ENCODE measurements around the gene VWCE.
"Not testable (repeated sequence)": the region's sequence is repeated elsewhere in the genome, so short reads cannot be mapped to it uniquely, and the experiment has no call there.

Gene VWCE

GRCh38 chr11:61231585-61231984 lies 63.5 kb downstream of the VWCE start:
- not testable (repeated sequence) for H4K20me1 ChIP-seq (ENCODE audit: insufficient read depth, low read length); H3K4me1 ChIP-seq (ENCODE audit: low read length); H3K9ac ChIP-seq (ENCODE audit: low read length); H3K4me3 ChIP-seq (ENCODE audit: low read length); H2AFZ ChIP-seq (ENCODE audit: low read depth, low read length); H3K27ac ChIP-seq (ENCODE audit: low read length); H3K79me2 ChIP-seq (ENCODE audit: low read length); H3K27me3 ChIP-seq (ENCODE audit: low read depth, low read length); H3K4me2 ChIP-seq (ENCODE audit: low read length); H3K36me3 ChIP-seq (replicated peaks; ENCODE audit: low read depth, low read length); H3K9me3 ChIP-seq (ENCODE audit: insufficient read depth, low read length)

- not testable (repeated sequence) for H3K4me2 ChIP-seq (ENCODE audit: low read length); H3K9ac ChIP-seq (ENCODE audit: low read length); H3K4me1 ChIP-seq (ENCODE audit: low read length); H3K4me3 ChIP-seq (ENCODE audit: low read length); H3K36me3 ChIP-seq (replicated peaks; ENCODE audit: low read depth, low read length); H3K9me3 ChIP-seq (ENCODE audit: insufficient read depth, low read length); H4K20me1 ChIP-seq (ENCODE audit: insufficient read depth, low read length); H3K79me2 ChIP-seq (ENCODE audit: low read length); H3K27ac ChIP-seq (ENCODE audit: low read length); H3K27me3 ChIP-seq (ENCODE audit: low read depth, low read length); H2AFZ ChIP-seq (ENCODE audit: low read depth, low read length)
Observed at GRCh38 chr11:61231033-61231432, 64.1 kb downstream of the VWCE start.

- H3K27ac ChIP-seq (ENCODE audit: low read length); H3K9ac ChIP-seq (ENCODE audit: low read length); H3K27me3 ChIP-seq (ENCODE audit: low read depth, low read length); H3K79me2 ChIP-seq (ENCODE audit: low read length); H3K4me2 ChIP-seq (ENCODE audit: low read length); H4K20me1 ChIP-seq (ENCODE audit: insufficient read depth, low read length); H3K4me3 ChIP-seq (ENCODE audit: low read length); H3K9me3 ChIP-seq (ENCODE audit: insufficient read depth, low read length); H2AFZ ChIP-seq (ENCODE audit: low read depth, low read length); H3K36me3 ChIP-seq (replicated peaks; ENCODE audit: low read depth, low read length); H3K4me1 ChIP-seq (ENCODE audit: low read length): not testable (repeated sequence)
Observed at GRCh38 chr11:61229458-61229857, 65.7 kb downstream of the VWCE start.

- H3K9ac ChIP-seq (ENCODE audit: low read length); H3K36me3 ChIP-seq (replicated peaks; ENCODE audit: low read depth, low read length); H3K4me1 ChIP-seq (ENCODE audit: low read length); H2AFZ ChIP-seq (ENCODE audit: low read depth, low read length); H3K4me3 ChIP-seq (ENCODE audit: low read length); H3K9me3 ChIP-seq (ENCODE audit: insufficient read depth, low read length); H3K27me3 ChIP-seq (ENCODE audit: low read depth, low read length); H4K20me1 ChIP-seq (ENCODE audit: insufficient read depth, low read length); H3K4me2 ChIP-seq (ENCODE audit: low read length); H3K27ac ChIP-seq (ENCODE audit: low read length); H3K79me2 ChIP-seq (ENCODE audit: low read length): not testable (repeated sequence)
Observed at GRCh38 chr11:61226457-61227137, 68.5 kb downstream of the VWCE start.

GRCh38 chr11:61222692-61223091 lies 72.4 kb downstream of the VWCE start:
- H3K27ac ChIP-seq (ENCODE audit: low read length), result not testable (repeated sequence)

GRCh38 chr11:61222047-61222446 lies 73.1 kb downstream of the VWCE start, which contains the start of gene PGA4:
Gene PGA4, plus strand, starts transcription at chr11:61222347. Its CDS starts 54 bp downstream, at chr11:61222401.
- H2AFZ ChIP-seq (ENCODE audit: low read depth, low read length); H3K9me3 ChIP-seq (ENCODE audit: insufficient read depth, low read length); H4K20me1 ChIP-seq (ENCODE audit: insufficient read depth, low read length); H3K4me3 ChIP-seq (ENCODE audit: low read length); H3K27me3 ChIP-seq (ENCODE audit: low read depth, low read length); H3K36me3 ChIP-seq (replicated peaks; ENCODE audit: low read depth, low read length); H3K79me2 ChIP-seq (ENCODE audit: low read length); H3K4me1 ChIP-seq (ENCODE audit: low read length); H3K9ac ChIP-seq (ENCODE audit: low read length); H3K27ac ChIP-seq (ENCODE audit: low read length); H3K4me2 ChIP-seq (ENCODE audit: low read length): not testable (repeated sequence)

More at GRCh38 chr11:61222692-61223091, 72.4 kb downstream of the VWCE start:
- not testable (repeated sequence) for H3K4me1 ChIP-seq (ENCODE audit: low read length); H3K4me2 ChIP-seq (ENCODE audit: low read length); H2AFZ ChIP-seq (ENCODE audit: low read depth, low read length); H3K27me3 ChIP-seq (ENCODE audit: low read depth, low read length); H3K79me2 ChIP-seq (ENCODE audit: low read length); H4K20me1 ChIP-seq (ENCODE audit: insufficient read depth, low read length); H3K9me3 ChIP-seq (ENCODE audit: insufficient read depth, low read length); H3K36me3 ChIP-seq (replicated peaks; ENCODE audit: low read depth, low read length); H3K9ac ChIP-seq (ENCODE audit: low read length); H3K4me3 ChIP-seq (ENCODE audit: low read length)

- not testable (repeated sequence) for H3K79me2 ChIP-seq (ENCODE audit: low read length); H3K4me1 ChIP-seq (ENCODE audit: low read length); H3K27me3 ChIP-seq (ENCODE audit: low read depth, low read length); H3K9me3 ChIP-seq (ENCODE audit: insufficient read depth, low read length); H3K4me2 ChIP-seq (ENCODE audit: low read length); H2AFZ ChIP-seq (ENCODE audit: low read depth, low read length); H3K36me3 ChIP-seq (replicated peaks; ENCODE audit: low read depth, low read length); H3K4me3 ChIP-seq (ENCODE audit: low read length); H3K9ac ChIP-seq (ENCODE audit: low read length); H4K20me1 ChIP-seq (ENCODE audit: insufficient read depth, low read length); H3K27ac ChIP-seq (ENCODE audit: low read length)
Observed at GRCh38 chr11:61219016-61219415, 76.1 kb downstream of the VWCE start.

- H4K20me1 ChIP-seq (ENCODE audit: insufficient read depth, low read length); H3K27me3 ChIP-seq (ENCODE audit: low read depth, low read length); H2AFZ ChIP-seq (ENCODE audit: low read depth, low read length); H3K27ac ChIP-seq (ENCODE audit: low read length); H3K4me2 ChIP-seq (ENCODE audit: low read length); H3K9me3 ChIP-seq (ENCODE audit: insufficient read depth, low read length); H3K9ac ChIP-seq (ENCODE audit: low read length); H3K4me3 ChIP-seq (ENCODE audit: low read length); H3K79me2 ChIP-seq (ENCODE audit: low read length); H3K4me1 ChIP-seq (ENCODE audit: low read length); H3K36me3 ChIP-seq (replicated peaks; ENCODE audit: low read depth, low read length): not testable (repeated sequence)
Observed at GRCh38 chr11:61218306-61218705, 76.8 kb downstream of the VWCE start.

- H3K36me3 ChIP-seq (replicated peaks; ENCODE audit: low read depth, low read length); H4K20me1 ChIP-seq (ENCODE audit: insufficient read depth, low read length); H3K9ac ChIP-seq (ENCODE audit: low read length); H3K4me3 ChIP-seq (ENCODE audit: low read length); H3K9me3 ChIP-seq (ENCODE audit: insufficient read depth, low read length); H3K4me1 ChIP-seq (ENCODE audit: low read length); H3K27me3 ChIP-seq (ENCODE audit: low read depth, low read length); H3K4me2 ChIP-seq (ENCODE audit: low read length); H3K79me2 ChIP-seq (ENCODE audit: low read length); H2AFZ ChIP-seq (ENCODE audit: low read depth, low read length); H3K27ac ChIP-seq (ENCODE audit: low read length): not testable (repeated sequence)
Observed at GRCh38 chr11:61213711-61214324, 81.3 kb downstream of the VWCE start.

- H3K27ac ChIP-seq (ENCODE audit: low read length); H3K79me2 ChIP-seq (ENCODE audit: low read length); H3K36me3 ChIP-seq (replicated peaks; ENCODE audit: low read depth, low read length); H3K9me3 ChIP-seq (ENCODE audit: insufficient read depth, low read length); H3K4me1 ChIP-seq (ENCODE audit: low read length); H3K4me3 ChIP-seq (ENCODE audit: low read length); H2AFZ ChIP-seq (ENCODE audit: low read depth, low read length); H3K4me2 ChIP-seq (ENCODE audit: low read length); H4K20me1 ChIP-seq (ENCODE audit: insufficient read depth, low read length); H3K27me3 ChIP-seq (ENCODE audit: low read depth, low read length); H3K9ac ChIP-seq (ENCODE audit: low read length): not testable (repeated sequence)
Observed at GRCh38 chr11:61212202-61212601, 82.9 kb downstream of the VWCE start.

Data from OCI-LY3 (cell line).